HEK293 (cell line): ENCODE data around the gene PICALM.

Experiments
- CTCF ChIP-seq: fragments of 450-650 bp; formaldehyde crosslinking; IDR thresholded peaks from 2 replicates; pipeline ENCODE4 v1.5.1; 2016; ENCODE audit warnings: missing biosample characterization, missing genetic modification characterization
- ELK4 ChIP-seq: IDR thresholded peaks from 2 replicates; pipeline ENCODE4 v1.6.1; 2011; ENCODE audit warnings: mild to moderate bottlenecking, low read depth, low read length, borderline replicate concordance
- KLF10 ChIP-seq: fragments of 450-650 bp; IDR thresholded peaks from 2 replicates; pipeline ENCODE4 v1.5.1; 2018; ENCODE audit warnings: missing biosample characterization, mild to moderate bottlenecking, missing genetic modification characterization
- TRIM28 ChIP-seq: IDR thresholded peaks from 2 replicates; pipeline ENCODE4 v1.6.1; 2011; ENCODE audit warnings: low read length, control low read depth, borderline replicate concordance
- ZBTB21 ChIP-seq: fragments of 450-650 bp; formaldehyde crosslinking; IDR thresholded peaks from 2 replicates; pipeline ENCODE4 v1.5.1; 2017; ENCODE audit warnings: missing biosample characterization, missing genetic modification characterization
- ZBTB7A ChIP-seq: fragments of 450-650 bp; formaldehyde crosslinking; IDR thresholded peaks from 2 replicates; pipeline ENCODE4 v1.5.1; 2016; ENCODE audit warnings: low read depth, missing biosample characterization, missing genetic modification characterization
- ZNF112 ChIP-seq: fragments of 450-650 bp; formaldehyde crosslinking; IDR thresholded peaks from 2 replicates; pipeline ENCODE4 v1.5.0; 2017; ENCODE audit warnings: missing biosample characterization, missing genetic modification characterization
- ZNF366 ChIP-seq: fragments of 450-650 bp; formaldehyde crosslinking; conservative IDR thresholded peaks from 2 replicates; pipeline ENCODE4 v1.5.1; 2016; ENCODE audit warnings: missing biosample characterization, missing genetic modification characterization
- ZNF76 ChIP-seq: fragments of 450-650 bp; formaldehyde crosslinking; IDR thresholded peaks from 2 replicates; pipeline ENCODE4; 2016; ENCODE audit warnings: low read depth, missing biosample characterization, missing genetic modification characterization, borderline replicate concordance
- ZNF776 ChIP-seq: fragments of 450-650 bp; formaldehyde crosslinking; IDR thresholded peaks from 2 replicates; pipeline ENCODE4 v1.5.0; 2017; ENCODE audit warnings: missing biosample characterization, missing genetic modification characterization, borderline replicate concordance
- ZSCAN18 ChIP-seq: fragments of 450-650 bp; formaldehyde crosslinking; IDR thresholded peaks from 2 replicates; pipeline ENCODE4 v1.5.1; 2016; ENCODE audit warnings: missing biosample characterization, missing genetic modification characterization

GRCh38 chr11:85960678-85961077 is 108.2 kb downstream of the PICALM start:
- TF ChIP-seq ZNF112 (tag by site-specific recombination) (no peak), CTCF (tag by site-specific recombination) (no peak), ZBTB7A (no peak), KLF10 (tag by site-specific recombination) (no peak), ELK4 (no peak), ZNF76 (tag by site-specific recombination) (no peak), TRIM28 (no peak), ZBTB21 (tag by site-specific recombination) (no peak), ZNF776 (tag by site-specific recombination) (no peak), ZNF366 (tag by site-specific recombination) (no peak), ZSCAN18 (tag by site-specific recombination) (no peak)
